ENCODE data around the gene TRAPPC2L. TPM values are rescaled to one million over a fixed set of nuclear protein-coding genes. Genes with fewer than 3 reads are reported as not detected.

The TRAPPC2L gene
- total RNA-seq, 1 donor: 43.1 TPM

DNA sequence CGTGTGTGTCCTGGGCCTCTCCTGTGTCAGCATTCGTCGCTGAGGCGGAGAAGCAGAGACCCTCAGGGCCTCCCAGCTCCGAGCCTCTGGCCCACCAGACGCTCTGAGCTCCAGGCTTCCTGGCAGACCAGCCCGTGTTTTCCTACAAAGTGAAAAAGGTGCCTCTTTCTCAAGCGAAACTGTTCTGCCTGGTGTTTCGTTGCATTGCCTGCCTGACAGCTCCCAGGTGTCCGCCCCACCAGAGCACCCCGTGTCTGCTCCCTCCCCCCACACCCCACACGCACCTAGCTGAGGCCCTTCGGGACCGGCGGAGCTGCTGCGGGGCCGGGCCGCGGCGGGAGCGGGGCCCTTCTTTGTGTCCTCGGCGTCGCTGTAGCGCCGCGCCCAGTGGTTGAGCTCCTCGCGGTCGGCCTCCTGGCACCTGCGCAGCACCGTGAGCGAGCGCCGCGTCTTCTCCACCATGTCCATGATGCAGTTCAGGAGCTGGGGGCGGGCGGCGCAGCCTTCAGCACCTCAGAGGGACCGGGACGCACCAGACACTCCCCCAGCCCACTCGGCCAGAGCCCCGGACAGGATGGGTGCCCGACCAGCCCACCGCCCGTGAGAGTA, 24.2 kb downstream of the TRAPPC2L start:
- Histone ChIP-seq H3K9me3 (ENCODE audit: low read depth, low read length) (no peaks in the 10 kb centered on the region), H3K27me3 (ENCODE audit: insufficient read depth, low read length) (peaks cover 13% of the 10 kb centered on the region), H3K27ac (ENCODE audit: low read depth, low read length) (no peak overlapping the region), H2AFZ (ENCODE audit: low read length) (no peak overlapping the region), H4K20me1 (ENCODE audit: insufficient read depth, low read length) (no peaks in the 10 kb centered on the region), H3K4me3 (ENCODE audit: insufficient read depth, low read length) (no peak overlapping the region), H3K36me3 (ENCODE audit: insufficient read depth, low read length) (no peaks in the 10 kb centered on the region), H3K4me1 (ENCODE audit: insufficient read depth, low read length) (no peaks in the 10 kb centered on the region), H3K79me2 (ENCODE audit: insufficient read depth, low read length) (no peaks in the 10 kb centered on the region), H3K4me2 (ENCODE audit: insufficient read depth, low read length) (no peak overlapping the region)
- no peak for DNase-seq (ENCODE audit: insufficient read length, low spot score, missing footprints)
- TF ChIP-seq CTCF (IDR thresholded peaks at IDR 0.05; ENCODE audit: extremely low read depth, low read depth, low read length): no peak

- H3K36me3 ChIP-seq (ENCODE audit: insufficient read depth, low read length): no peaks in the 10 kb centered on the region
- H3K4me1 ChIP-seq (ENCODE audit: insufficient read depth, low read length): no peaks in the 10 kb centered on the region
- H4K20me1 ChIP-seq (ENCODE audit: insufficient read depth, low read length): no peaks in the 10 kb centered on the region
- H3K4me2 ChIP-seq (ENCODE audit: insufficient read depth, low read length): no peak overlapping the region
- TF ChIP-seq CTCF (IDR thresholded peaks at IDR 0.05; ENCODE audit: extremely low read depth, low read depth, low read length): no peak
- no peaks in the 10 kb centered on the region for H3K79me2 ChIP-seq (ENCODE audit: insufficient read depth, low read length)
- H3K9me3 ChIP-seq (ENCODE audit: low read depth, low read length): no peaks in the 10 kb centered on the region
- no peak for DNase-seq (ENCODE audit: insufficient read length, low spot score, missing footprints)
- H3K27me3 ChIP-seq (ENCODE audit: insufficient read depth, low read length): peaks cover 13% of the 10 kb centered on the region
- H3K4me3 ChIP-seq (ENCODE audit: insufficient read depth, low read length): no peak overlapping the region
- no peak overlapping the region for H3K27ac ChIP-seq (ENCODE audit: low read depth, low read length)
- H2AFZ ChIP-seq (ENCODE audit: low read length): no peak overlapping the region
Observed at GRCh38 chr16:88881675-88882357, 24.9 kb downstream of the TRAPPC2L start.

GRCh38 chr16:88882358-88883030, 25.6 kb downstream of the TRAPPC2L start:
- Histone ChIP-seq H3K27me3 (ENCODE audit: insufficient read depth, low read length) (peaks cover 13% of the 10 kb centered on the region), H3K4me1 (ENCODE audit: insufficient read depth, low read length) (no peaks in the 10 kb centered on the region), H3K9me3 (ENCODE audit: low read depth, low read length) (no peaks in the 10 kb centered on the region), H3K36me3 (ENCODE audit: insufficient read depth, low read length) (no peaks in the 10 kb centered on the region), H3K4me2 (ENCODE audit: insufficient read depth, low read length) (no peak overlapping the region), H3K4me3 (ENCODE audit: insufficient read depth, low read length) (no peak overlapping the region), H2AFZ (ENCODE audit: low read length) (no peak overlapping the region), H3K79me2 (ENCODE audit: insufficient read depth, low read length) (no peaks in the 10 kb centered on the region), H4K20me1 (ENCODE audit: insufficient read depth, low read length) (no peaks in the 10 kb centered on the region), H3K27ac (ENCODE audit: low read depth, low read length) (no peak overlapping the region)
- DNase-seq (ENCODE audit: insufficient read length, low spot score, missing footprints): no peak
- no peak for TF ChIP-seq CTCF (IDR thresholded peaks at IDR 0.05; ENCODE audit: extremely low read depth, low read depth, low read length)

Measured in osteoblast (primary cell).